HG02884 (cell line): ENCODE results near the gene RSU1.

Experiments used
- ATAC-seq: cut with Tn5 transposase; IDR thresholded peaks from one replicate; pipeline ENCODE4 v1.9.1; 2021; ENCODE audit warnings: mild to moderate bottlenecking, moderate library complexity; ENCODE audit not compliant: unreplicated experiment

Gene RSU1

GRCh38 chr10:16544099-16544498 is 273.1 kb downstream of the RSU1 start:
- no peak for ATAC-seq
